ENCODE data around the gene NELL1. TPM values are rescaled to one million over a fixed set of nuclear protein-coding genes. Genes with fewer than 3 reads are reported as not detected.
A peak's percentile ranks its signal among the peaks of the same experiment; 100 is the strongest.

The NELL1 gene
- total RNA-seq, 1 experiment from 2014 or later, result not detected

GRCh38 chr11:20632169-20632532 is 37.2 kb upstream of the NELL1 start:
- Histone ChIP-seq H3K36me3 (ENCODE audit: control insufficient read depth, insufficient read depth, low read length) (no peaks in the 10 kb centered on the region), H3K27ac (ENCODE audit: low read length) (no peak overlapping the region), H3K4me1 (ENCODE audit: control insufficient read depth, insufficient read depth, low read length) (no peaks in the 10 kb centered on the region), H3K27me3 (ENCODE audit: control insufficient read depth, insufficient read depth, low read length) (no peaks in the 10 kb centered on the region), H3K4me3 (ENCODE audit: low read depth in 2 of 2, low read length in 2 of 2) (no peak overlapping the region), H3K9me3 (ENCODE audit: control insufficient read depth, insufficient read depth, low read depth, low read length) (no peaks in the 10 kb centered on the region)
- no peak for DNase-seq (ENCODE audit: low read depth, low spot score)
- no peak for TF ChIP-seq TCF7L2 (IDR thresholded peaks at IDR 0.05; ENCODE audit: low read depth, low read length)
- TF ChIP-seq POLR2AphosphoS5 (IDR thresholded peaks at IDR 0.05; ENCODE audit: low read depth, low read length), result no peak
- no peak for TF ChIP-seq REST (IDR thresholded peaks at IDR 0.05; ENCODE audit: insufficient read depth in 1 of 2, low read depth in 2 of 2, low read length in 1 of 2)
- no peak for TF ChIP-seq SIN3A (IDR thresholded peaks at IDR 0.05; ENCODE audit: borderline replicate concordance, insufficient read depth, low read depth, low read length)
- no peak for TF ChIP-seq CTCF (IDR thresholded peaks at IDR 0.05)
- ChIA-PET CTCF (no interaction called here), POLR2A (no interaction called here)
- ATAC-seq, result no peak
- in situ Hi-C loops (cut with HindIII; ENCODE audit: low pct_unique_long_range_greater_than_20kb, low sequenced_read_pairs), result no loop called here
- no TSS peak for BruUV-seq (replicated peaks)
- intact Hi-C loops (cut with micrococcal nuclease; ENCODE audit: unreplicated experiment), result no loop called here

GRCh38 chr11:20634044-20634443 is 35.3 kb upstream of the NELL1 start:
- POLR2A ChIA-PET, result no interaction called here
- intact Hi-C loops (cut with micrococcal nuclease; ENCODE audit: unreplicated experiment) (no loop called here), in situ Hi-C loops (cut with HindIII; ENCODE audit: low pct_unique_long_range_greater_than_20kb, low sequenced_read_pairs) (no loop called here)
- ATAC-seq (0 out of 2 replicates have a peak, but pooled peaks have one; percentile 65), DNase-seq (ENCODE audit: low read depth, low spot score) (no peak)
- H3K27me3 ChIP-seq (ENCODE audit: control insufficient read depth, insufficient read depth, low read length), result no peaks in the 10 kb centered on the region; the same call in 1 of the 2 replicates
- H3K4me1 ChIP-seq (ENCODE audit: control insufficient read depth, insufficient read depth, low read length), result no peaks in the 10 kb centered on the region
- no peaks in the 10 kb centered on the region for H3K36me3 ChIP-seq (ENCODE audit: control insufficient read depth, insufficient read depth, low read length)
- TF ChIP-seq POLR2AphosphoS5 (IDR thresholded peaks at IDR 0.05; ENCODE audit: low read depth, low read length) (no peak), CTCF (IDR thresholded peaks at IDR 0.05) (peak; percentile 48), REST (IDR thresholded peaks at IDR 0.05; ENCODE audit: insufficient read depth in 1 of 2, low read depth in 2 of 2, low read length in 1 of 2) (no peak)
- no peaks in the 10 kb centered on the region for H3K9me3 ChIP-seq (ENCODE audit: control insufficient read depth, insufficient read depth, low read depth, low read length)
- H3K27ac ChIP-seq (ENCODE audit: low read length), result no peak overlapping the region
- no peak overlapping the region for H3K4me3 ChIP-seq (ENCODE audit: low read depth in 2 of 2, low read length in 2 of 2)
- CTCF ChIA-PET, result no interaction called here
- no TSS peak for BruUV-seq (replicated peaks)
